Stimulated activated CD8-positive, alpha-beta memory T cell treated with anti-CD3 and anti-CD28 coated beads, Interleukin-7, amount 100 ng/mL, for 1 hour (primary cell): Measurements from ENCODE around the gene KIF6.

Experiments used
- DNase-seq, 2 donors: peaks; one replicate each; pipeline ENCODE4 v3.0.0-alpha.2; 2020; ENCODE audit warnings: low read depth in 2 of 2

Gene KIF6

GRCh38 chr6:39421383-39422225 is 303.6 kb downstream of the KIF6 start:
- DNase-seq: no peak

DNA sequence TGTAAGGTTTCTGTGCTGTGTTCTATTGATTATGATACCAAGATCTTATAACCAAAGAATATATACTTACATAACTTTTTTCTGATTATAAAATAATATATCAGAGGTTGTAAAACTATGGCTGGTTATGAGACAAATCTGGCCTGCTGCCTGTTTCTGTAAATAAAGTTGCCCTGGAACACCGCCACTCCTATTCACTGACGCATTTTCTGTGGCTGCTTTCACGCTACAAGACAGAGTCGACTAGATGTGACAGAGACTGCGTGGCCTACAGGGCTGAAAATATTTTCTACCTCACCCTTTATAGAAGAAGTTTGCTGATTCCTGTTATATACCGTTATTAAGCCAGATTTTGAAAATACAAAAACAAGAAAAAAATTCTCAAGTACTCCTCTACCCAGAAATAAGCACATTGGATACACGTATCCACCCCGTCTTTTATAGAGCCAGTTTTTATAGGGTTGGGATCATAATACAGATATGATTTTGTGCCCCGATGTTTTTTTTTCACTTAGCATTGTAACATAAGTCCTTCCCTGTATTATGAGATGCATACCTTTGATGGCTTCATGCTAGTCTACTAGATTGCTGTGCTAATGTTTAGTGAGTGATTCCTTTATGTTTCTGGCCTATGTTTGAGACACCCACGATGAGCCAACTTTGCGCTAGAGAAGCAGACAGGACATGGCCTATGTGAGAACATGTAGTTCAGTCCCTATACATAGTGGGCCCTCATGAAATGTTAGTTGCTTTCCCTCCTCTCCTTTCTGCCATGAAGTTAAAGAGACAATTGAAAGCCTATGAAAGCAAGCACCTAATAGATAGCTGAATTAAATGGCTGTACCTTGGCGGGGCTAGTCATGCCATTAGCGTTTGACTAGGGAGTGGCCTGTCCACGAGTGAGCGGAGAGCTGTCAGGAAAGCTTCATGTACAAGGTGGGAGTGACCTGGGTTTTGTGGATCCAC is 304.6 kb downstream of the KIF6 start:
- no peak for DNase-seq

DNA sequence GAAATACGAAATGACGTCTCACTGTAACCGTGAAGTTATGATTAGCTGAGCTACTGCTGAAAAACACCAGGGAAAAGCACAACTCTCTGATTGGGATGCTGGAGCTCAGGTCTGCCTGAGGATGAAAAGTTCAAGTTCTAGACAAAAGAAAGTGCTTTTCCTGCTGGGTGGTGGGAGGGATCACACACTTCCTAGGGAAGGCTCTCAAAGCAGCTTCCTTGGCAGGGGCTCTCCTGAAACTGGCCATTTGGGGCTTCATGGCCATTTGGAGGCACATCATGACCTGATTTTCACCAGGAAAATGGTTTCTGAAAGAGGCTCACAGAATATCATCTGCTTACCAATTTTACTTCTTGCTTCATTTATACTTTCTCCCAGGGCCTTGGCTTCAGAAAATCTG is 305.6 kb downstream of the KIF6 start:
- DNase-seq: no peak

DNA sequence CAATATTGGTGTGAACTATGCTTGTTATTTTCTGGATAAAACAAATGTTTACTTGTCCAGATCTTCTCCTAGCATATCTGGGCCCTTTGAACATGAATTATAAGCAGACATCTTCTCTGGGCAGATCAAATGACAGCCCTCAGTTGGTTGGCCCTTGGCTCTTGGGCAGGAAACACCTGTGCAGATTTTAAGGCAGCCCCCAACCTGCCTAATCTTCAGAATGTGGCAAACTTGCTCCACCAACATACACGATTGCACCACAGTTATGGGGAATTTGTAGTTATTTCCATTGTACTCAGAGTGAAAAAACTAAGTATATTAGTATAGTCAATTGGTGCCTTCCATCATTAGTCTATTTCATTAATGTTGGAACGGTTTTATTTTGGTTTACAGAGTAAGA is 307.8 kb downstream of the KIF6 start:
- DNase-seq: no peak

- DNase-seq: no peak
Observed at GRCh38 chr6:39416728-39417127, 308.5 kb downstream of the KIF6 start.

DNA sequence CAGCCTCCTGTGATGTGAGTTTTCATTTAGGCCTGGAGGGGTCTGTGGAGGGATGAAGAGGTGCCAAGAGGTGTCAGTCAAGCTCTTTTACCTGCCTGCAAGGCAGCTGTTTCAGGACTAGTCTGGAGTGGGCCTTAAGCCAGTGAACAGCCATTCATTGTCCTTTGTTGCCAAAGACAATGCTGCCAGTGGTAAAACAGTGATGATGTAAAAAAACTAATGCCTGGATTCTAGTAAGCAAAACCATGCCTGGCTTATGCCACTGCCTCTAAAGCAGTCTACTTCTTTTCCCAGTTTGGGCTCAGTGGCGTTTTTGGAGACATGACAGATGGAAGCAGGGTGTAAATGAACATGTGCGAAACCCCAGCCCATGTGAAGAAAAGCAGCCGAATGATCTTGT is 309.2 kb downstream of the KIF6 start:
- no peak for DNase-seq

GRCh38 chr6:39415482-39415881 is 309.7 kb downstream of the KIF6 start:
- DNase-seq: no peak

DNA sequence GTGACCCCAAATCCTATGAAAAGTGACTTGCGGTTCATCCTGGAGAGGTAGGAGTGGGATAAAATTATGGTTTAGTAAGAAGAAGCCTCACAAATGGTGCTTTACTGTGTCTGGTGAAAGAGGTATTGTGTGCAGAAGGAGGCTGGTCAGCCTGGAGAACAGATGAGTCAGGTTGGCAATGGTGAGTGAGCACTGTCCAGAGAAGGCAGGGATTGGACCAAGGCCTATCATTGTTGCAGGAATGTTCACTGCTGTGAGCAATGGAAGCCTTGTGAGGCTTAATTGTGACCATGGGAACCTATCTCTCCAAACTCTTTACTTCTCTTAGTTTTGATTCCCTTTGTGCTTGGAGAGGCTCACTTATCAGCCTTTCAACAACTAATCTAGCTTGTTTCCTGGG is 313.7 kb downstream of the KIF6 start:
- no peak for DNase-seq

GRCh38 chr6:39411001-39411400 is 314.2 kb downstream of the KIF6 start:
- no peak for DNase-seq

DNA sequence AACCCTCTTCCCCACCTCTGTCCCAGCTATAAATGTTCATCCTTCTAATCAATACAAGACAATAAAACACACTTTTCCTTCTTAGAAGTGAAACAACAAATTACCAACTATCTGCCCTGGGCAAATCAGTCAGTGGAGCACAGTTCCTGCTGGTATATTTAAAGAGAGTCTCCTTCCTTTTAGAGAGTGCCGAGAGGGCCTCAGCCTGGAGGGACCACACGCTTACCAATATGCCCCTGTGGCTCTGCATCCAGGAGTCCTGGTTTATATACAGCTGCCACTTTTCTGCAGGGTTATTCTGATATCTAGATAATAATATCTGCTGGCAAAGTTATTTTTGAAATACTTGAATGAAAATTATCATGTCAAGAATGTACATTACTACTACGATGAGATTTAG is 315.3 kb downstream of the KIF6 start:
- DNase-seq: no peak

GRCh38 chr6:39407446-39407993 is 317.7 kb downstream of the KIF6 start:
- DNase-seq: no peak

DNA sequence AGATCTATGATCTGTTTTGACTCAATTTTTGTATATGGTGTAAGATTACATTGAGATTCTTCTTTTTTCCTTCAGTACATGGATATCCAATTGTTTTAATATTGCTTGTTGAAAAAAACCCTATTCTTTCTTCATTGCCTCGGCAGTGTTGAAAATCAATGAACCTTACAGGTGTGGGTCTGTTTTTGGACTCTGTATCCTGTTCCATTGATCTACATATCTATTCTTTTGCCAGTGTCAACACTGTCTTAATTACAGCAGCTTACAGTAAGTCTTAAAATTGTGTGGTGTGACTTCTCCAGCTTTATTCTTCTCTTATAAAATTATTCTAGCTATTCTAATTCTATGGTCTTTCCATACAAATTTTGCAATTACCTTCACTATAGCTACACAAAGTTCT is 320.9 kb downstream of the KIF6 start:
- DNase-seq: no peak

- DNase-seq: no peak
Observed at GRCh38 chr6:39403304-39403703, 321.9 kb downstream of the KIF6 start.

DNA sequence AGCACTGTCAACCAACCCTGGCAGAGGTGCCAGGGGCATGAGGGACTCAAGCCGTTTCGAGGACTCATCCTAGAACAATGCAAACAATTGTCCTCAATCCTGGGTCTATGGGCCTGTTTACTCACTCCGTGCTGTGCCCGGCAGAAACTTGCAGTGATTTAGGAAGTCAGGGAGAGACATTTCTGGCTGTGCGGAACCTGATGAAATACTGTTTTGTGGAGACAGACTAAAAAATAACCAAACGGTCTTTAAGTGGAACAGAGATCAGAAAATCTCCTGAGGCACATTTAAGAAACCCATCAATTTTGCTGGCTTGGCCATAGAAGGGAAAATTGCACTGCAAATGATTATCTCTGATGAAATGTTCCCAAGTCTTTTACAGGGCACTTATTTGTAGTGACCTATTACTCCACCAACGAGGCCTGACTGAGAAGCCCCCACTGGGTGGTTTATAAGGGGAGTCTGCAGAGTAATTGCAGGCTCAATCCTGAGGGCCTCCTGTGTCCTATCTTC is 322.9 kb downstream of the KIF6 start:
- DNase-seq: no peak

- DNase-seq: no peak
Observed at GRCh38 chr6:39401376-39401775, 323.8 kb downstream of the KIF6 start.

DNA sequence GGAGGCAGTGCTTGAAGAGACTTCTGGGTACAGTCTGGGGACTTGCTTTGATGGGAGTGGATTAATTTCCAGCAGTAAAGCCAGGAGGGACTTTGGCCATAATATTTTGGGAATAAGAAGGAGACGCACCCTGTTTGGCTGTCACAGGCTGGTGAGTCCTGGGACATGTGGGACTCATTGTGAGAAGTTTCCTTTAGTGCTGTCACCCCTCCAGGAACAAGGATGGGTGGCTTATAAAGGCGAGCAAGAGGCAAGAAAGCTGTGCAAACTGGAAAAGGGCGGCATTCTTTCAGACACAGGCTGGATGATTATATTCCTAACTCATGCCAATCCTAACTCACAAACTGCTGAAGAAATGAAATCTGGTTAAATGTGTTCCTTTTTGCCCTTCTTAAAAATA is 325.2 kb downstream of the KIF6 start:
- no peak for DNase-seq

GRCh38 chr6:39396854-39397253 is 328.4 kb downstream of the KIF6 start:
- no peak for DNase-seq

GRCh38 chr6:39393075-39393474 is 332.1 kb downstream of the KIF6 start:
- no peak for DNase-seq

- no peak for DNase-seq
Observed at GRCh38 chr6:39391182-39391581, 334.0 kb downstream of the KIF6 start.

DNA sequence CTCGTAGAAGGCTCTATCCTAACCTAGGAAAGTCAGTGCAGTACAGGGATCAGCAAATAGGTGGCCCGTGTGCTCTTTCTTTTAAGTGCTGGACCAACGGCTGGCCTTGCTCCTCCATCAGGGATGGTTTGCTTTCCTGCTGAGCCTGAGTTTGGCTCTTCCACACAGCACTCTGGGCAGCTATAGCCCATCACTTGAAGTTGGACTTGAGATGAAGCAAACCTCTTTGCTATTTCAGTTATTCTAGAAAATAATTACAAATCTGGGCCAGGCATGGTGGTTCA is 335.8 kb downstream of the KIF6 start:
- DNase-seq: no peak

- no peak for DNase-seq
Observed at GRCh38 chr6:39388606-39389483, 336.4 kb downstream of the KIF6 start.

GRCh38 chr6:39387785-39388184 is 337.4 kb downstream of the KIF6 start:
- no peak for DNase-seq
